Islet of Langerhans (tissue), 1 donor: Measurements from ENCODE around the gene LIPT1.
"Not testable (repeated sequence)": the region's sequence is repeated elsewhere in the genome, so short reads cannot be mapped to it uniquely, and the experiment has no call there.

Experiments
- FAIRE-seq: peaks from one replicate; lab custom pipeline; 2011; peaks lifted over from hg19 to GRCh38; lab: Jason Lieb, UNC

Gene LIPT1

DNA sequence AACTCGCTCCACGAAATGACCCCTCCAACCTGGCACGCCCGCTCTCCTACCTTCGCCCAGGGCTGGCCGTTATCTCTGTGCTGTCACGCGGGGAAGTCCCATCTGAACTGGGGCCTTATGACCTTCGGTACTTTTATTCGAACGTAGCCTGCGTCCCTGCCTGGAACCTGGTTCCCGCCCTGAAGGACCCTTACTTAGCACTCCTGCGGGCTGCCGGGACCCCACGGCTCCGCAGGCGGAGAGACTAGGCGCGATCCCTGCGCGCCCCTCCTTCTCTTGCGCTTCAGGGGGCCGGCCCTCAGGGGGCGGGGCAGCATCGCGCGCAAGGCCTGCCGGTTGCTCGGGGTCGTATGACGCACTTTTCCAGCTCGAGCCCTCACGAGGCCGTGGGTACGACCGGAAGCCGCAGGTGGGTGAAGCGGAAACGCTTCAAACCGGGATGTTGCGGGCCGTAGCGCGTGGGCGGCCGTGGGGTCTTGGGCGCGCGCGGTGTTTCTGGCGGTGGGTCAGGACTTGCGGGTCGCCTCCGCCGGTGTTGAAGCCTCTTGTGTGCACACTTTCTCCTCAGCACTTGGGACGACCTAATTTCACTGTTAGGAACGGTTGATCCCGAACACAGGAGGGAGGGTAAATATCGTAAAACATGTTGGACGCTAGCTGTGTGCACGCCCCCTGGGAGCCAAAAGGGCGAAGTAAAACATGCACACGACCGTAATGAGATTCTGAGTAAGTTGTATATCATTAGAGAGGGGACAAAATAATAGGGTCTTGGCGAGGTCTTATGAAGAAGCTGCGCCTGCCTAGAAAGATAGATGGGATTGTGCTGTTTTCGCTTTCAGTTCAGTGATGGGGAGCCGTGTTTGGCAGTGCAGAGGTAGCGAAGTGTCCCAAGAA lies at the start of gene LIPT1, which contains the start of gene TSGA10:
LIPT1 (plus strand) TSS at position 325 of the 894 bp plus-strand sequence. CDS start 6,991 bp downstream, outside the sequence.
TSGA10 (minus strand) TSS at position 300 of the 894 bp plus-strand sequence. CDS start 45,503 bp downstream, outside the sequence.
- FAIRE-seq: no peak

DNA sequence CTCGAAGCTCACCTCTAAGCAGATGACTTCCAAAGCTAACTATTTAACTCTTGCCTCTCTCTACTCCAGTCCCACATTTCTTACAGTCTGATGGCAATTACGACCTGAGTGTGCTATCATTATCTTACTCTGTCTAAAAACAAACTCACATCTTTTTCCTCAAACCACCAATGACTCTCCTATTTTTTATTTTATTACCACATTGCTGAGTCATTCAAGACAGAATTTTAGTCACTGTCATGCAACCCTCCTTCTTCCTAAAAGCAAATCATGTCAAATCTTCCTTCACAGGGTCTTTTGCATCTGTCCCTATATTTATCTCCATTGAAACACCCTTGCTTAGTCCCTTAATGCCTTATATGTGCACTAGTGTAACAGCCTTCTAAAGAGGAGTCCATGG lies 47.9 kb upstream of the LIPT1 start:
- FAIRE-seq: no peak

DNA sequence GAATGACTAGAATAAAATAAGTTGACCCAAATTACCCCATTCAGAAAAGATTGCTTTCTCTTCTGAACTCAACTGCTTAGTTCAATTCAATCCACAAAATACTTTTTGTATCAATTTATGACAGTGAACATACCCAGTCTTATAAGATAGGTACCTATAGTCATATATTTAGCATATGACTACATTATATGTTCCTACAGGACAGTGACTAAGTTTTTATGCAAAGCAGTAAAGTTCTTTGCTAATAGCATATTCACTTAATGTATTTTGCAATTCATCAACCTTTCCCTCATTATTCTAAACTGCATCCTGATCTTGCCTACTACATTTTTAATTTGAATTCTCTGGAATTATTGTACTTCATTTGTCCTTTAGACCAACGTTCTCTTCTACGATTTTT lies 43.5 kb upstream of the LIPT1 start:
- peak; percentile 17 for FAIRE-seq

DNA sequence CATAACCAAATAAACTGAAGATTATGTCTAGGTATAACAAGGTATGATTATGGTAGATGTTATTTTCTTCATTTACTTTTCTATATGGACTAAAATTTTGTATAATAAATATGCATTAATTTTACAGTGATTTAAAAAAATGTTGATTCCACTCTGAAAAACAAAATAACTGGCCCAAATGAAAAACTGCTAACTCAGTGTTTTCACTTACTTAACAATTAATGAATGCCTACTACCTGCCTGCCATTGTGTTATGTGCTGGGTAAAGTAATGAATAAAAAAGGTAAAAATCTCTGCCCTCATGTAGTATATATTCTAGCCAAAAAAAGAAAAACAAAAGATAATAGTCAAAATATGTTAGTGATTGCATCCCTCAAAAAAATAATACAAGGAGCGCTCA lies 42.8 kb upstream of the LIPT1 start:
- FAIRE-seq: no peak

DNA sequence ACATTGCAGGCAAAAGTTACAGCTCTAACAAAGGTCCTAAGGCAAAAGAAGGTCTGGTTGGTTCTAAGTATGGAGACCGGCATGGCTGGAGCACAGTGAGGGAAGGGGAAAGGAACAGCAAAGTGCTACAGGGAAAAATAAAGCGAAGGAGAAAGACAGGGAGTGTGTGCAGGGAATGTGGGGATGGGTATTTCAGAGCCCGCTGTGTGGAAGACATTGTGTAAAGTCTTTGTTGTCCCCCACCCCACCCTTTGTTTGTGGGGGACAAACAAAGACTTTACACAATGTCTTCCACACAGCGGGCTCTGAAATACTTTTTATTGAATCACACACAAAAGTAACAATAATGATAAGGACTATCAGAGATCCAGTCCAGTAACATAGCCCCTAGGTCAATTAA lies 42.1 kb upstream of the LIPT1 start:
- FAIRE-seq: no peak

DNA sequence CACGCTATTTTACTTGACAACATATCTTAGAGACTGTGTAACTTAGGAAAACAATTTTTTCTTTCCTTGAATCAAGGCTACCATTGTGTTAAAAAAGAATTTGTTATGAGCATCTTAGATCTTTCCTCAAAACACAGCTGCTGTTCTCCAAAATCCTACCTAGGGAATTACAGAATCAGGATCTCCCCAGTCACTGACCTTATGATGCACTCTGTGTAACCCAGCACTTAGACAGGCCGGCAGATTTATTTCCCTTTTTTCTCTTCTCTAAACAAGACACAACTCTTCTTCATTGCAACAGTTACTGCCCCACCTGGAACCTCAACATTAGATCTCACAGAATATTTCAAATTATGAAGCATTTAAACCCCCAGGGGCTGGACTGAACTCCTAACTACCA lies 26.8 kb upstream of the LIPT1 start:
- FAIRE-seq: no peak

DNA sequence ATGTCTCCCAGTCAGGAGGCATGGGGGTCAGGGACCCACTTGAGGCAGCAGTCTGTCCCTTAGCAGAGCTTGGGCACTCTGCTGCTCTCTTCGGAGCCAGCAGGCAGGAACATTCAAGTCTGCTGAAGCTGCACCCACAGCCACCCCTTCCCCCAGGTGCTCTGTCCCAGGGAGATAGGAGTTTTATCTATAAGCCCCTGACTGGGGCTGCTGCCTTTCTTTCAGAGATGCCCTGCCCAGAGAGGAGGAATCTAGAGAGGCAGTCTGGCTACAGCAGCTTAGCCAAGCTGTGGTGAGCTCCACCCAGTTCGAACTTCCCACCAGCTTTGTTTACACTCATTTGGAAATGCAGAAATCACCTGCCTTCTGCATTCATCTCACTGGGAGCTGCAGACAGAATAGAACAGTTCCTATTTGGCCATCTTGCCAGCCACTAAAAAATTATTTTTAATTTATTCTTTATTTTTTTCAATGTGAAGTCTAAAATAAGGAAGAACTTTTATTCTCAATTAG lies 19.7 kb upstream of the LIPT1 start:
- not testable (repeated sequence) for FAIRE-seq

DNA sequence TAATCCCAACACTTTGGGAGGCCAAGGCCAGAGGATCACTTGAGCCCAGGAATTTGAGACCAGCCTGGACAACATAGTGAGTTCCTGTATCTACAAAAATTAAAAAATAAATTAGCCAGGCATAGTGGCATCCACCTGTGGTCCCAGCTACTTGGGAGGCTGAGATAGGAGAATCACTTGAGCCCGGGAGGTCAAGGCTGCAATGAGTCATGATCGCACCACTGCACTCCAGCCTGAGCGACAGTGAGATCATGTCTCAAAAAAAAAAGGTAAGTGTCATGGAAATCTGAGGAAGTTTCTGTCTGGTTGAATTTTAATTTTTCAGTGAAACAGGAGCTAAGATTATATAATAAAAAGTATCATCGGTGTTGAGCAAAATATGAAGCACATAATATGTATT lies 15.8 kb upstream of the LIPT1 start:
- no peak for FAIRE-seq

DNA sequence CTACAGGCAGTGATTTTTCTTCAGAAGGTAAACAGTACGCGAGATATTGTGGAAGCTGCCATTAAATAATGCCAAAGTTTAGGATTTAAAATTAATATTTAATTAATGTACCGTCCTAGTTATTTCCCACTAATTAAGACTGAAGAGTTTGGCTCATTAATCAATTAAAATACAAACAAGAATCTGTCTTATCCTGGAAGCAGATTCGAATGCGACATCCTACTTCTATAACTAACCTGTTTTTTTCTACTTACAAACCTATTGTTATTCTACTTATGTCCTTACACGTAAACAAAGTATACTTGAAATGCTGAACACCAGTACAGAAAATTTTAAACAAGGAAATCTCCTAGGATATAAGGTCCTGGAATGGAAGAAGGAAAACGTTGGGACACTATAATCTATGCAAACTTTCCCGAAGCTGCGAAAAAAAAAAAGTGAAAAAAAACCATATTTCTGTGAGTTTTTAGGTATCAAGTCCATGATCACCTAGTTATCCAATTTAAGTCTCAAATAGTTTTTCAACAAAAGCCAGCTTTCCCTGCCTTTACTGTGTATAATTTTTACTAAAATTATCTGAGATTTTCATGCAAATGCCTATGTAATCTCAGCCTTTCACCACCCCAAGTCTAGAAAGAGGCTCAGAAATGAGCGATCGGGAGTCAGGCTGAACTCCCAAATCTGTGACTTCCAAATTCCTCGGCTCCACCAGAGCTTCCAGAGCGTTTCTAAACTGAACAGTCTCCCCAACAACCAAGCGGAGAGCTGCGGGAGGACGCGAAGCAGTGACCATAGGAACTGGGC lies 14.5 kb upstream of the LIPT1 start:
- FAIRE-seq: no peak

DNA sequence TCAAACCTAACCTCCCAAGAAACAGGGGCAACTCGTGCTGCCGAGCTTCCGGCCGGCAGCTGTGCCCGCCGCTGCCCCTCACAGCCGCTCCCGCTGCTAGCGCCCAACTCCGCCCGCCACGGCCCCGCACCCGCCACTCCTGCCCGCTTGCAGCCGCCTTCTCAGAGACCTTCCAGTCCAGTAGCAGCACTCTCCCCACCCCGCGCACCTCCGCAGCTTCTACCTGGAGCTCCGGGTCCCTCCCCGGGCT lies 14.0 kb upstream of the LIPT1 start:
- FAIRE-seq: no peak

DNA sequence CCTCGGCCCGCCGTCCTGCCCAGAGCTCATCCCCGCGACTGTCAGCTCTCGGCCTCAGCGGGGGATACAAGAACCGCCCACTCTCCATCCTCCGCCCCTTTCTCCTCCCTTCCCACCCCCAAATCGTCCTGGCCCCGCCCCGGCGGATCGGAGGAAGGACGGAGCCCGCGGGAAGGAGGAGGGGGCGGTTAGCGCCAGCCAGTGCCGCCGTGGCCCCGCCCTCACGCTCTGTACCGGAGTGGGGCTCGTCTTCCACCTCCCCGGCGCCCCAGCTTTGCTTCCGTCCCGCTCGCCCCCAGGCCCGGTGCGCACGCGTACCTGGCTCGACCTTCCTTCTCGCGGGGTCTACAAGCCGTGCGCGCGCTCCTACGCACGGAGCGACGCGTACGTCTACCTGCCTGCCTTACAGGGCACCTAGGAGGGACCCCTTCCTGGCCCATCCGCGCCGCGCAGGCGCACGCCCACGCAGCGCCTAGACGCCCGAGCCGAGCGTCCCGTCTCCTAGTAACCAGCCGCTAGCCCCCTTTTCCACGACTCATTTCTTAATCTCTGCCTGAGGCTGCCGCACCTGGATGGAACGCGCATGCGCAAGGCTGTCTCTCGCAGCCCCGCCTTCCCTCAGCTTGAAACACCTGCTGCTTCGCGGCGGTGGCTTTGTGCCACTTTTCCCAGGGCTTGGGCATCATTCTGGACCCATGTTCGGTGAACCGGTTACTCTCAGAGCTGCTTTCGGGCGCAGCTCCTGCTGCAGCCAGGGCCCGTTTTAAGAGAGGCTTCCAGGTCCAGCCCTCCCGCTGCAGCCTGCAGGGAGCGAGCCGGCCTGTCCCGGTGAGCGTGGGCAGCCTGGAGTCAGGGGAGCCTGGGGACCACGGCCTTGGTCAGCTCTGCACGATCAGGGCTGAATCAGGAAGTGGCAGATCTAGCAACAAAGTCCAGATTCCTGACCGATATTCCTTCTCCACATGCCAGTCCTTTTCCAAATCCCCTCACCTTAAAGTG lies 13.4 kb upstream of the LIPT1 start, which contains the start of gene C2orf15:
C2orf15 (plus strand) TSS at position 598 of the 999 bp plus-strand sequence. CDS start 8,852 bp downstream, outside the sequence.
- FAIRE-seq: no peak

DNA sequence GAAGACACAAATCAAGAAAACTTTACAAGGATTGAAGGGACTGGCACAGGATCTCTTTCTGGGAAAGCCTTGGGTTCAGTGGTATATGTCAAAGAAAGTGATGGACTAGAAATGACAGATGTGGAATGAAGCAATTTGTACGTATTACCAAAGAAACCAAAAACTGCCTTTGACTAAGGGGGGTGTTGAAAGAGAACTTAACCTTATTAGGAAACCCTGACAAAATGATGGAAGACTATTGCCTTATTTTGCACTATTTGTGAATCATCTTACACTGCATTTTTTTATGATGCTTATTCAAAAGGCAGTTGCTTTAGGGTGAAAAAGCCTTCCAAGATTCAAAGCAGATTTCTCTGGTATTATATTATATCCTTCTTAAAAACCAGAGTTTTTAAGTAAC lies 4.1 kb upstream of the LIPT1 start:
- FAIRE-seq: no peak

DNA sequence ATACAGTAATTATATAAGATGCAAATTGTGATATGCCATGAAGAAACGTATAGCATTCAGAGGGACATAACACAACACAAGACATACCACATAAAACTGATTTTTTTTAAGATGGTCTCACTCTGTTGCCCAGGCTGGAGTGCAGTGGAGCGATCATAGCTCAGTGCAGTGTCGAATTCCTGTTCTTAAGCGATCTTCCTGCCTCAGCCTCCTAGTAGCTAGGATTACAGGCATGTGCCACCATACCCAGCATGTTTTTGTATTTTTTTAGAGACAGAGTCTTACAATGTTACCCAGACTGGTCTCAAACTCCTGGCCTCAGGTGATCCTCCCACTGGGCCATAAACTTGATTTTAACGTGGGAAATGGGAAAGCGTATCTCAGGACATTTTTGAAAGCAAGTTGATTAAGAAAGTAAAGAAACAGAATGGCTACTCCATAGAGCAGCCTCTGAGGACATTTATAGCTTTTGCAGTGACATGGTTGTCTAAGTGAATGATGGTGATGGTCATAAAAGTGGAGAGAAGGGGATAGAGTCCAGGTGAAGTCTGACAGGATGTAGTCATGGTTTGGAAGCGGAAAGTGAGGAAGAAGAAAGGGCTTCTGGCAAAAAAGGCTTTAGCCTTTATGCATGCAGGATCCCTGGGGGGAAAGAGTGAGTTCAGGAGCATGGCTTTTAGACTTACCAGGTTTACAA lies 2.4 kb upstream of the LIPT1 start:
- FAIRE-seq: no peak

DNA sequence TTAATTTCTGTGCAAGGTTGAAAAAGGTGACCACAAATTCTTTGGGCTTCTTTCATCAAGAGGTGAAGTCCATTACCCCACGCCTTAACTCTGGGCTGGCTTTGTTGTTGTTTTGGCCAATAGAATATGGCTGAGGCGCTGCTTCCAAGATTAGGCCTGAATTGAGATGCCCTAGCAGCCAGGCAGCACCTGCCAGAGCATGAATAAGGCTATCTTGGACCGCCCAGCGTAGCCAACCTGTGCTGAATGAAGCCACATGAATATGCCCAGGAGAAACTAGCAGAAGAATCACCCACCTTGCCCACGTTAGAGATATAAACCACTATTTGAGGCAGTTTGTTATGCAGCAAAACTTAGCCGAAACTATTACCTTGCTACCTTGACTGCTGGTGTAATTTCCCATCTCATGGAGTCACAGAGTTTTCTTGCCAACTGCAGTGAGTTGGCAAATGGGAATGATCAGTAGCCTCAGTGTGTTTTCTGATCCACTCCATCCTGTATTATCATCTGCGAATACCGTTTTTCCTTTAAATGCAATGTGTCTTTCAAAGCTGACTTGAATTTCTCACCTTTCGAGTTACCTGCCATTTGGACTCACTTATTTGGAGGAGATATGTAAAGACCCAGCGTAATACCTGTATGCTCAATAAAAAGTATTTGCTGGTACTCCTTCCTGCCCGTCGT lies 704 bp upstream of the LIPT1 start:
- FAIRE-seq: no peak

DNA sequence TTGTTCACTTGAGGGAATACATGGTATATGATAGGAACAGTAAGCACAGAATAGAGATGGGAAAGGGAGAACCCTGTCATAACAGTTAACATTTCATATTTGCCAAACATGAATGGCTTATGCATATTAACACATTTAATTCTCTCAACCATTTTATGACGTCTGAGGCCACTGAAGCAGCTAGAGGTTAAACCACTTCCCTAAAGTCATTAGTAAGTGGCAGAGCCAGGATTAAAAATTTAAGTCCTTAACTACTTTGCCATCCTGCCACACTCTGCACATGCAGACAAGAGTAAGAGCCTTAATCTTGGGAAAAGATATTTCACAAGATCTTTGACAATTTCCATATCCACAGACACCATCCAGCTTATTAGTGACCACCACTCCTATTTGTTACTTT lies 2.1 kb downstream of the LIPT1 start:
- FAIRE-seq: no peak

DNA sequence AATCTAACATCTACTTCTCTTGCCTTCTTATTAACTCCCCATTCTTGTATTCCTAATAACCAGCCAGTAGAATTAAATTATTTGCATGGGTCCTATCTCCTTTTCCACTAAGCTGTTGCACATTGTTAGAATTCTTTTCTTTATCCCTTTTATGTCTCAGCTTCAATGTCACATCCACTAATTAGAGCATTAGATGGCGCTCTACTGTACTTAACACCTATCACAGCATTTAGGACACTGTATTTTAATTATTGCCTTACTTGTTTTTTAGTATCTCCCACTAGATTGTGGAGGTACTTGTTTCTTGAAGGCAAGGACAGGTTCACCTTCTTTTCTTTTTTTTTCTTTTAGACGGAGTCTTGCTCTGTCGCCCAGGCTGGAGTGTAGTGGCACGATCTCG lies 3.8 kb downstream of the LIPT1 start:
- no peak for FAIRE-seq

DNA sequence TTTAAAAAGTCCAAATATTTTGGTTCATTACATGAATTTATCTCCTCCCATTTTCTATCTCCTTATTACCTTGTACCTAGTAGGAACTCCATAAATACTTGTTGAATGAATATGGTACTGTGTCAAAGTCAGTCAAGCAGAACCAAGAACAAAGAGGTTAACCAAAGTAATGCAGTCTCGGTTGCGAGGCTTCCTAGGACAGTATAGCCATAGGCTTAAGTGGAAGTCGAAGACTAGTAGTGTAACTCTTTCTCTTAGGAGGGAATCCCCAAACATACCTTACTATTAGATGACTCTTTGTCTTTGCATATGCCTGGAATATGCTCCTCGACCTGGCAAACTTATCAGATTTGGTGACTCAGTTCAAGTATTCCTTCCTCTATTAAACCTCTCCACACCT lies 4.8 kb downstream of the LIPT1 start:
- FAIRE-seq: no peak

DNA sequence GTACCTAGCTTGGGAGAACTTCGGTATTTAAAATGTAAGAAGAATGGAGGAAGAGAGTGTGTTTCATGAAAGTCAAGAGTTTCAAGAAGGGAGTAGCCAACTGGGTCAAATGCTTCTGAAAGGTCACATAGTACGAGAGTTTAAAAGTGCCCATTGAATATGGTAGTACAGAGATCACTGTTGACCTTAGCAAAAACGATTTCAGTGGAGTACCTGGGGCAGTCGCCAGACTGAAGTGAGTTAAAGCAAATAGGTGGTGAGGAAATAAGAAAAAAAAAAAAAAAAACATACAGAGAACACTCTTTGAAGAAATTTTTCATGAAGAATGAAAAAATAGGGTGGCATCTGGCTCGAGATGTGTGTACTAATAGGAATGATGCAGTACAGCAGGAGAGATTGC lies 11.5 kb downstream of the LIPT1 start:
- FAIRE-seq: no peak

DNA sequence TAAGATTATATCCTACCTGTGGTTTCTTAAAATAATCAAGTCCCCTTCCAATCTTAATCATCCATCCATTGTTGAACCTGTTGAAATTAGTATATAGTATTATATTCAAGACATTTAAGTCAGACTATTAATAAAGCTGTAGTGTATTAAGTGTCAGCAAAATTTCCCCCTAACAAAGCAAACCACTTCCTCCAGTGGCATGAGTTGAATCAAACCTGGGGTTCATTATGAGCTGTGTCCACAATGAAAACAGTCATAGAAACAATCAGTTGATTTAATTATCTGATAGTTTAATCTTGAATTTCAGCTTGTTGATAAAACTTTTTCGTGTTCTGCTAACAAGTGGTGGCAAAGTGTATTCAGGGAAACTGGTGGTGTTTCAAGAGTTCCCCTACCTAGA lies 14.8 kb downstream of the LIPT1 start:
- no peak for FAIRE-seq

DNA sequence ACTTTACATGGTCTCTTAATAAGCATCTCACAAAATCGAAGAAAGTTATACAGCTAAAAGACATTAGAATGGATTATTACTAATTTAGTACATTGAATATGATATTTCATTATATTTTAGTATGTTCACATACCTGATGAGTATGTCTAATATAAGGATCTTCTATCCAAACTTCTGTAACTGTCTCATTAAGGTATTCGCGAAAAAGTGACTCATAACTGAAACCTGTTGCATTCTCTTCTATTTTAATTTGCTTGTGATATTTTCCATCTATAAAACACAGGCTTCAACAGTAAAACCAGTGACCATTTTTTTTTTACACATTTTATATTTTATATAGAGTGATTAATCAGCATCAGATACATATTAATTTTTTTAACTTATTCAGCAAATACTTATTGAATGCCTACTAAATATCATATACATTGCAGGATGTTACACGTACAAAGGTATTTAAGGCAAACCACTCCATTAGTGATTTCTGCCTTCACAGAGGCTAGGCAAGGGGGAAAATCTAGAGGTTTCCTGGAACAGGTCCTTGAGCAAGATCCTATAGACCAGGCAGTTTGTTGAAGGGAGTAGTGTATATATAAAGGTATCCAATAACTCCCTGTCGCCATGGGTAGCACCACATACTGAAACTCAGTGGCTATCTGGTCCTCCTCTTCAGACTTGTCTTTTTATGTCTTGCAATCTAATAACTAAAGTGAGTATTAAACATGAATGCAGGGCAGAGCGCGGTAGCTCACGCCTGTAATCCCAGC lies 16.8 kb downstream of the LIPT1 start:
- FAIRE-seq: peak; percentile 21
